Dermis microvascular lymphatic vessel endothelial cell (primary cell): Measurements from ENCODE around the gene SURF2. TPM values are rescaled to one million over a fixed set of nuclear protein-coding genes. Genes with fewer than 3 reads are reported as not detected.

ENCODE experiments used
- DNase-seq, 2 donors: peaks; one replicate each; pipeline versions ENCODE4 v3.0.0 to v3.0.0-alpha.2; 2010; ENCODE audit warnings: low read depth in 2 of 2
- total RNA-seq: library from RNA; depleted of rRNA; stranded (reverse); fragments of >200 nt; gene quantifications from 2 replicates; pipeline ENCODE4 v1.2.1, GENCODE V29; 2014

The SURF2 gene
- total RNA-seq, 1 donor from 2014 or later: 15.3 TPM

DNA sequence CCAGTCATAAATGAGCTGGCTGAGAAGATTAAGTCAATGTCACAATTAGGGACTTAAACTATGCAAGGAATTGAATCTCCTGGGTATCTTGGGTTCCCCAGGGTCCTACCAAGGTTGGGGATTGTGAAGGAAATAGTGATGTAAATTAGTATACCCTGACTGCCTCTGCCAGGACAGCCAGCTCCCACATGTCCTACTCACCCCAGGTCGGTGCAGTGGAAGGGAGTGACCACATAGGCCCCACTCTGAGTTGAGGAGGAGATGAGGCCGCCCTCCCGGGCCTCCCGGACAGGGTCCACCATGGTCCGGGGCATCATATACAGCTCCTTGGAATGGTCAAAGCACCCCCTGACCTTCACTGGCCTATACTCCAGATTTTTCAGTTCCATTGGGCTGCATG, 2.8 kb upstream of the SURF2 start:
- DNase-seq: no peak

DNA sequence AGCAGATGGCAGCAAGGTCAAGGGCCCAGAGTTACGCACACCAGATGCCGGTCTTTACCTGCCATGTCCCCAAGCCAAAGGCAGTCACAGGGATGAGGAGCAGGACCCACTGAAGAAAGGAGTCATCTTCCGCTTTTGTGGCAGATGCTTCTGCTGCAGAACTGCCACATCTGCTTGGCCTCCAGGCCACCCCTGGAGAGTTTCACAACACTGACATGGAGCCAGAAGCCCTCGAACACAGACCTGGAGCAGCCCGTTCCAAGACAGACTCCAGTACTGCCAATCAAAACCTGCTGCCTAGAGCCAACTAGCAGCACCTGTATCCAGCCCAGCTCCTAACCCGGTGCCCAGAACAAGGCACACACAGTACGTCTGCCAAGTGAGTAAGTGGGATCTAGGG, 1.6 kb upstream of the SURF2 start:
- DNase-seq: no peak

DNA sequence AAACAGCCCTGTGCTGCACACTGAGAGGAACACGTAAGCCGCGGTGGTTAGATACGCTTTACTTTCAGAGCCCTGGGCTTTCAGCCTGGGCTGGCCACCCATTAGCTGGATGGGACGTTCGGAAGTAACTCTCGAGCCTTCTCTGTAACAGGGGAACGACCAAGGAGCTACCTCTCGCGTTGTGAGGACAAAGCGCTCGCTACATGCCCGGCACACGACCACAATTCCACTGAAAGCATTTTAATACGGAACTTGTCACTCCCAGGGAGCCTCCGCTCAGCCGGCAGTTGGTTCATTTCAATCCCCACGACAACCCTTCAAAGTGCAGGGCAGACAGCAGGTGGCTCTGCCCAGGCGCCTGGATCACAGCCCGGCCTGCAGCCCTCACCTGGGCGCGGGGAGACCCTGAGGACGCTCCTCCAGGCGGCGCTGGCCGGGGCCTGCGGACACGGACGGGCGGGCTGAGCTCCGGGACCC, 431 bp upstream of the SURF2 start:
- peak in 1 of 2 donors; percentile 36 for DNase-seq

DNA sequence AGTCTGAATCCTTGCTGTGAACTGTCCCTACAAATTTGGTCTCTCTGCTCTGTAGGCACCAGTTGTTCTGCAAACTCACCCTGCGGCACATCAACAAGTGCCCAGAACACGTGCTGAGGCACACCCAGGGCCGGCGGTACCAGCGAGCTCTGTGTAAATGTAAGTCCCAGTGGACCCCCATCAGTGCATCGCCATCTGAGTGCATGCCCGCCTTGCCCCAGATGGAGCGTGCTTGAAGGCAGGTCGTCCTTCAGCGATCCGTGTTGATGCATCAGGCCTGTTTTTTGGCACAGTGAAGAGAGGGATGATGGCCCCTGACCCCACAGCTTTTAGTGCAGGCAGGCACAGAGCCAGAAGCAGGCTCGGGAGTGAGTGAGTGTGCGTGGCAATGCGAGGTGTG, 1.3 kb downstream of the SURF2 start:
- DNase-seq: no peak

DNA sequence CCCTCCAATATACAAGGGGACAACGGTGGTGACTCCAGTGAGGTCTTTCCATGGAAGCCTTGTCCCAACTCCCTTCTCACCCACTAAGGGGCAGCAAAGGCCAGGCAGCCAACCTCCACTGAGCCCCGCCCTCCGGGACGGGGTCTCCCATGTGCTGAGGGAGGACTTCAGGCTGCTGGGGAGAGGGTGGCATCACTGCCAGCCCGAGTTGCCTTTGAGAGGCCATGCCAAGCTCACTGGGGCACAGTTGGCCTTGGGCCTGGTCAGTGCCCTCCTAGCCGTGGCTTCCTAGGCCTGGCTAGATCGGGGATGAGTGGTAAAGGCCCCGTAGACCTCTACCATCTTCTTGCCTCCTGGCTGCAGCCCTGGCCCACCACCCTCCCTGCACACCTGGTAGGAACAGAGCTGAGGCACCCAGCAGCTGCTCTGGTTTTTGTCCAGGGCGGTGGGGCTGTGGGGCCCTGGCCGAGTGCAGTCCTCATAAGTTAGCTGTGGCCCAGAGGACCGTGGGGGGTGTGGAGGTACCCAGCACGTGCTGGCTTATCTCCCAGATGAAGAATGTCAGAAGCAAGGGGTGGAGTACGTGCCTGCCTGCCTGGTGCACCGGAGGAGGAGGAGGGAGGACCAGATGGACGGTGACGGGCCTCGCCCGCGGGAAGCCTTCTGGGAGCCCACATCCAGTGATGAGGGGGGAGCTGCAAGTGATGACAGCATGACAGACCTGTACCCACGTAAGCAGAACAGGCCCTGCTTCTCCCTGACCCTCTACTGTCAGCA, 3.2 kb downstream of the SURF2 start:
- DNase-seq: no peak

DNA sequence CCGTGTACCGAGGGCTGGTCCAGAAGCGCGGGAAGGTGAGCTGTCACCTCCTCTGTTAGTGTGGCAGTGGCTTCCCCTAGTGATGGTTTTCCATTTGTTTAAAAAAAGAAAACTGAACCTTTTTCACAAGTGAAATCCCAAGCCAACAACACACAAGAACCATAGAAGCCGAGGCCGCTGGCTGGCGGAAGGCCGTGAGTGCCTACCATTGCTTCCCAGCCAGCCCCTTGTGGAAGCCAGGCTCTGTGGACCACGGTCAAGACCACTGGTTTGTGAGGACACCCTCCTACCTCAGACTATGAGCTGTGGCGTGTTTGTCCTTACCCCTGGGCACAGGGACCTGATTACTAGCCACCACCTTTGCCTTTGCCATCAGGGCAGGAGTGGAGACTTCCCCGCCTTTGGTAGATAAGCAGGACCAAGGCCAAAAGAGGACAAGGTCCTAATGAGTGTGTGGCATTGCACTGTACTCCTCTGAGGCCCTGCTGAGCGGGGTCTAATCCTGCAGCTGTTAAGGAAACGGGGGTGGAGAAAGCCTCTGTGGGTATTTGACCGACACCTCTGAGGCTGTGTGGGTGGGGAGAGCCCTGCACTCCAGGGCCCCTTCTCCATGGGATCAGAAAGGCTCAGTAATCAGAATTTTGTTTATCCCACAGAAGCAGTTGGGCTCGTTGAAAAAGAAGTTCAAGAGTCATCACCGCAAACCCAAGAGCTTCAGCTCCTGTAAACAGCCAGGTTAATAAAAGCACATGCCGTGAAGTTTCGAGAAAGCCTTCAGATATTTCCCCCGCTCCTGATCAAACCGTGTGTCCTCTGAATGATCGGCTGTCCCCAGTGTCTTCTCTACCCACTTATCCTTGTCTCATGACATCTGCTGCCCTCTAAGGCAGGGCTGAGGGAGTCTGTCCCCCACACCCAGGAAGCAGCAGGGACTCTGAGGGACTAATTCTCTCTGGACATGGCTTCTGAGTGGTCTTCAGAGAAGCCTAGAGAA, 4.3 kb downstream of the SURF2 start:
- no peak for DNase-seq

DNA sequence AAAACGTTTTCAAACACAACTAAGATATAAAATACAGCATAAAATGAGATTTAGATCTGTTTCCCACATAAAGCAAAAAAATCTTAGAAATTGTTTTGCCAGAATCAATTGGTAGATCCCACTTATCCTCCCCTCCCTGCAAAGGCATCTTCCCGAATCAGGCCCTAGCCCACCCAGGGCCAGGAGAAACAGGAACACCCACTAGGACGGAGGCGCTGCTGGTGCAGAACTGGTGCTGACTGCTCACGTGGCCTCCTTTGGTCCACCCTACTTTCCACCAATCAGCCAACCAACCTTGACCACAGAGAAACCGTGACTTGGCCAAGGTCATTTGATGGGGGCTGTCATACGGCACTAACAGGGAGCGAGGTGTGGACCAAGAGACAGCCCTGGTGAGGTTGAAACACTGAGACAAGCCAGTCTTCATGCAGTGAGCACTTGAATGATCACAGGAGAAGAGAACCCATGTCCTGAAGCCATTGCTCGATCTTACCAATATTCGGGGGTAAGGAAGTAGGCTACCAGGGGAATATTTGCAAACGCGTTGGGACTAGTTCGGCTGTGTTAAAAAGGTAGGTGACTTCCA, 5.2 kb downstream of the SURF2 start:
- DNase-seq: no peak

DNA sequence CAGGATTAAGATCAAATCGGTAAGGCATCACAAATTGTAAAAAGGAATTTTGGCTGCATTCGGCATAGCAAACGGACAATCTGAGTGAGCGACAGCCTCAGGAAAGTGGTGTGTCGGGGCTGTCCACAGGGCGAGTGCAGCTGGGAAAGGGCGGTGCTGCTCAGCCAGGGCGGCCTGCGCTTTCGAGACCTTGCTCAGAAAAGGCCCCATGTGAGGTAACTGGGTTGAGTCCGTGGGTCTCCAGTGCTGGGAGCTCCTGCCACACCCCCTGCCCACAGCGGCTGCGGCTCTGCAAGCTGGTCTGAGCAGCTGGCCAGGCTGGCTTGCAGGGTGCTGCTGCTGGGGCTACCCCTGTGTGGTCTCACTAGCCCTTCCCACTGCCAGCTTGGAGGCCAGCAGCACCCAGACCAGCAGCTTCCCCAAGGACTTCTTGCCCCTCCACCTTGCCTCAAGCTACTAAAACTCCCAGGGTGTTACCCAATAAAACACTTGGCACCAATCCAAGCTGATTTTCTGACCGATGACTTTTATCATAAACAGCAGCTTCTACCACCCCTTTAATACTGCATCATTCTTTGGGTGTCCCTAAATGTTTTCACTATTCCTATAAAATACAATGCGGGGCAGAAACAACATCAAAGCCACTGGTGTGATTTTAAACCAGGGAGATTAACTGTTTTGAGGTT, 6.2 kb downstream of the SURF2 start:
- DNase-seq: no peak

DNA sequence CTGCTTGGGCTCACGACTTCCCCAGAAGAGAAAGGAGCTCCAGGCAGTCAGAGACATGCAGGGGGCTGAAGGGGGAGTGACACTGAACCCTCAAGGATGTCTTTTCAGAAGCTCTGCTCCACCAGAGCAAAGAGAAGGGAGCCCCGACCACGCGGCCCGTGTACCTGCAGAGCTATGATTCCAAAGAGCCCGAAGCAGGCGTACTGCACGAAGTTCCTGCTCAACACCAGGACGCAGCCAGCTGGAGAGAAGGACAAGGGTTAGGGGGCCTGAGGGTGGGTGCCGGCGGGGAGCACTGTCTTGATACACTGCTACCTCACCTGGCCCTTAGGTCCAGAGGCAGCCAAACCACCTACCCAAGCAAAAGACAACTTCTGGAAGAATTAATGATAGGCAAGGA, 10.1 kb downstream of the SURF2 start:
- DNase-seq: no peak

DNA sequence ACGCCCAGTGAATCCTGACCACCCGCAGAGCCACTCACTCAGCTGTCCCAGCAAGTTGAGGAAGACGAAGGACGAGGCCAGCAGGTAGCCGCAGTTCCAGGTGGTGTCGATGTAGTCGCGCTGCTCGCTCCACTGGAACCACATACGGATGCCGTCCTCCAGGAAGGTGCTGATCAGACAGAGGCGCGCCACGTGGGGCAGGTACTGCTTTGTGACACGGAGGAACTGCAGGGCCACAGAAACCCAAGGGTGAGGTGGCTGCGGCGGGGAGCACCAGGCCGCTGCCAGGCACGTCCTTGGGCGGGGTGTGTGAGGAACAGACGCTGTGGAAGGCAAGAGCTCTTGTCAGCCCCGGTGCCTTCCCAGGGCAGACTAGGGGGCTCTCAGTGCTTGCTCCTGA, 10.9 kb downstream of the SURF2 start:
- DNase-seq: no peak

DNA sequence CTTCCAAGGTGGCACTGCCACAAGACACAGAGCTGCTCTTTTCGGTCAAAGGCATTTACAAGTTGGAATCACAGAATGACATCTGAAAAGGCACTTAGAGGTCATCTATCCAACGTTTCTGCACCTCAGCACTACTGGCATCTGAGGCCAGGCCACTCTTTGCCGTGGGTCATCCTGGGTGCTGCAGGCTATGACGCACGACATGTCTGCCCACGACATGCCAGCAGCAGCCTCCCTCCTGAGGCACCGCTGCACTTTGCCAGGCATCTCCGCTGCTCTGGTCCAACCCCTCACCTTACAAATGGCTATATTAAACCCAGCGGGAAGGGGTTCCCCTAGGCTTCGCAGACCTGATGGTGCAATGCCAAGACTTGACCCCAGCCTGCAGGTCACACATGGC, 11.4 kb downstream of the SURF2 start:
- DNase-seq: no peak

DNA sequence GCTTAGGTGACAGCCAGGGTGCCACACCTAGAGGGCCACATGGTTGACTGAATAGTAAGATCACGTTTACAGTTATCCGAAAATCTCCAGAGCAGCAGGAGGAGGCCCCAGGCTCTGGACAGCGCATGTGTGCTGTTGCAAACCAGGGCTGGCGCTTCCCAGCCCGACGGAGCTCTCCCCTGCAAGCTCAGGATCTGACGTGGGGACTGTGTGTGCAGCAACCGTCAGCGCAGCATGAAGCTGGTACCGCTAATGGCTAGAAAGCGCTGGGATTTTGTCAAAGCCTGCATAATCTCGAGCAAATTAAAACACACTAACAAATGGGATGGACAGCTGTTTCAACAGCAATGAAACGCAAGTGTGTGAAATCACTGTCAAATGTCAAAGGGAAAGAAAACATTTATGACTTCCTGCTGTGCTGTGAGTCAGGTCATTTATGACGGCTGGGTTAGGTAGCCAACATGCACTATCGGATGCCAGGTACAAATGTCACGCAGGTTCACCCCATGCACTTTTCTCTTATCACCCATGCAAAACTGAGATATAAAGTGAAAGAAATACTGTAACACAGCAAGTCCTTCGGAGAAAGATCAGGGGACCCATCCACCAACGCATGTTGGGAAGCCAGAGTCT, 12.0 kb downstream of the SURF2 start:
- DNase-seq: peak; percentile 65 to 78

DNA sequence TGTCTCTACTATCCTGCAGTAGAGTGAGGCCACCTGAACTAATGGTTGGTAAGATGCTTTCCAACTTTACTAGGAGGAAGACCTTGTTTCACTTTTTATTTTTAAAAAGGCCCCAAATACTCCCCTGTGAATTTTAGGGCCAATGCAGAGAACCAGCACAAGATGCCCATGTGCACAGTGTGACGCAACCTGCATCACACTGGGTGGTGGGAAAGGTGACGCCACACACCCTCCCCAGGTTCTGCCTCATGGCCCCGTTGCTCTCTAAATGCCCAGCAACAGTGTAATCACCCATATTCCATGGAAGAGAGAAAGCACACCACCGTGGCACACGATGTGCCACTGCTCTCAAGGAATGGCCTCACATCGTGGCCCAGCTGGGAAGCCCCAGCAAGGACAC, 13.1 kb downstream of the SURF2 start:
- no peak for DNase-seq

DNA sequence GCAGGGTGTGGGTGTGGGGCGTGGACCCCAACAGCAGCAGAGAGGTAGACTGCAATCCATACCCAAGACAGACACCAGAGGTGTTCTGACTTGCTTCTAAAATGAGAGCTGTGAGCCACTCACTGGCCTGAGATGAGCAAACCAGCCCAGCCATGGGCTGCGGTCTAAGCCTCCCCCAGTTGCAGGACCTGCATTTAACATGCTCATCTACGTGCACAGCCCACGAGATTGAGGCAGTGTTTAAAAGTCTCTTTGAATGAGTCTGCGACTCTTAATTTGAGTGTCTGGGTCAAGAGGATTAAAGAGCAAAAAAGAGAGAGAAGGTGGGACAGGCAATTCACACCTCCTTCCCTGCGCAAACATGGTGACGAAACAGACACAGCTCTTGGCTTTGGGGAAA, 13.6 kb downstream of the SURF2 start:
- no peak for DNase-seq

DNA sequence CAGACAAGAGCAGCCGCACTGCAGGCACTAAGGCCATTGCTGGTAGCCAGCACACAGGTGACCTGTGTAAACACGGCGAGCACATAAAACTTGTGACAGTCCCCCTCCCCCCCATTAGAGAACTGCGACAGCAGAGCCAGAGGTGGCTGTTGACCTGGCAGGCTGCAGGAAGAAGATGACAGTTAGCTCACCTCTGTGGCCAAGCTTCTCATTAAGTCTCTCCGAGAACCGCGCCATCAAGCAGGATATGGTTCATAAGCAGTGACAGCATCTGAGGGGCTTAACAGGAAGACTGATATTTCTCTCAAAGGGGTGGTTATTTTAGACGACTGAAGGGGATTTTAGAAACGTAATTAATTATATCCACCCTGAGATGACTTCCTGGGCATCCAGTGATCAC, 14.3 kb downstream of the SURF2 start:
- DNase-seq: no peak

DNA sequence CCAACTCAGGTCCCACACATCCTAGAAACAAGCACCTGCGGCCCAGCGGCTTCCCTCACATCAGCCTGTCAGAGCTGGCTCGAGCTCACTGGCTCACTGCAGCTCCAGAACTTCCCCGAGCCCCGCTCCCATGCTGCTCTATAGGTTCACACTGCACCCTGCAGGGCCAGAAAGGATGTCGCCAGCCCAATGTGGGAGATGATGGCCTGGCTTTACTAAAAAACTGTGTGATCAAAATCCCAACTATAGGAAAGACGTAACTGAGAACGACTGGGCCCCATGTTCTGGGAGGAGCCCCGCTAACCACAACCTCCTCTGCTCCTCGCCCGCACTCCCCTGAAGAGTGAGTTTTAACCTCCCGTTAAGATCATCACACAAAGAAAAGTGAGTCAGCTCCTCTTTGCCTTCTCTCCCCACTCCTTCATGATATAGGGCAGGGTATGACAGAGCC, 14.9 kb downstream of the SURF2 start:
- no peak for DNase-seq

DNA sequence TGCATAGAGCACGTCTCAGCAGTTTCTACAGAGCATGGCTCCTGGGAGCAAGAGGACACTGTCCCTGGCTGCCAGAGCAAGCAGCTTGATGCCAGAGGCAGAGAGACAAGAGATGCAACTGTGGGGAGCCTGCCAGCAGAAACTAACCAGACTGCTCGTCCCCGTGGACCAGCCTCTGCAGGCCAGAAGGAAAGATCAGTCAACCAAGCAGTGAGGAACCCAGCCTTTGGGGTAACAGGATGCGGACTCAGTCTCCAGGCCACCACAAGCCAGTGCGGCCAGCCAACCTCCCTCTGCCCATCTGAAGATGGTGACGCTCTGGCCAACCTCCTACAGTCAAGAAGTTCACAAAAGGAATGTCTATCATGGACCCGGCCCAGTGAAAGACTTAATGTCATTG, 15.8 kb downstream of the SURF2 start:
- no peak for DNase-seq

DNA sequence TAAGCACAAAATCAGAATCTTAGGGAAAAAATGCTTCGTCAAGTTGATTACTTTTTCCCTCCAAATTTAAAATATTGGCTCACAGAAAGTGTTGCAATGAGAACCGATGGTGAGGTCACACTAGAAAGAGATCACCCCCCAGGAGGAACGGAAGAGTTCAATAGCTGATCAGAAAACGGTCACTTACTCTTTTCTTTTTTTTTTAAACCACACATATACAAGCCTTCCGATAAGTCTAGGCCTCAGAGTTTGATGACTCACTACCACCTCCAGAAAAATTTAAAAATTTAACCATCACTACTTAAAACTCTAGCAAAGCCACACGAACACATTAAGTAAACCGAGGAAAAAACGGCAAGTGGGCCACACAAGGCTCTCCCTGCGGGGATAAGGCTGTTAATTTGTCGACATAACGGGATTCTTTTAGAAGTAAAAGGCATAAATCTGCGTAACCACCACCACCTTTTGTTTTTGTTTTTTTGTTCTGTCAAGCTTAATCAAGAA, 18.3 kb downstream of the SURF2 start:
- peak in 1 of 2 donors; percentile 36 for DNase-seq

DNA sequence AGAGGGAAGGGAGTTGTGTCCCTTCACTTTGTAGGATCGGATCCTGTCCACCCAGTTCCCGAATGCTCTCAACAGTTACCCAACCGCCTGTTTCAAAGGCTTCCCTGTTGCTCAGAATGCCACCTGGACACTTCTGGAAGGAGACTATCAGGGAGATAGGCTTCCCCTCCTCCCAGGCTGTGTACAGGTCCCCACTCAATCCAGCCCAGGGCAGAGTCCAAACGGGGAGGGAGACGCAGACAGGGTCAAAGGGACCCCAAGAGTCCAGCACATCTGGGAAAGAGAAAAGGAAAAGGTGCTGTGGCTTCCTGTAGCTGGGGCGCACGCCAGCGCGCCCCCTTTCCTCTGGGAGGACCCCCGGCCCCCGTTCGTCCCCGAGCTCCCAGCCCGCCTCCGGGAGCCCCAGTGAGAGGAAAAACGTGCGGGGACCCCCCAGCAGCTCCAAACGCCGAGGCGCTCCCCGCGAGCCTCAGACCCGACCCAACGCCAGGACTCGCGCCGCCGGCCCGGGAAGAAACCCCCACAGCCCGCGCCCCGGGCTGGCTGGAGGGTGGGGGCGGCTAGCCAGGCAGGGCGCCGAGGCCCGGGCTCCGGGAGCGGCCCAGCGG, 18.9 kb downstream of the SURF2 start:
- peak in 1 of 2 donors; percentile 54 for DNase-seq
